IPS DF 6.9 (cell line): ENCODE measurements around the gene IL1RAPL1.

ENCODE experiments used
- DNase-seq: peaks from one replicate; pipeline ENCODE4 v3.0.0-alpha.2; 2013; ENCODE audit warnings: low read depth, low spot score
- H3K27ac ChIP-seq: one replicate; pipeline ENCODE4 v1.5.1; 2013; ENCODE audit warnings: low read length, control low read depth
- H3K27me3 ChIP-seq: 2 replicates; pipeline ENCODE4 v1.6.1; 2013; ENCODE audit warnings: mild to moderate bottlenecking, low read length; ENCODE audit not compliant: control insufficient read depth, insufficient read depth
- H3K36me3 ChIP-seq: 2 replicates; pipeline ENCODE4 v1.6.1; 2013; ENCODE audit warnings: low read length; ENCODE audit not compliant: control insufficient read depth, insufficient read depth
- H3K4me1 ChIP-seq: 2 replicates; pipeline ENCODE4 v1.6.1; 2013; ENCODE audit warnings: low read length; ENCODE audit not compliant: control insufficient read depth, insufficient read depth
- H3K4me3 ChIP-seq: 2 replicates; pipeline ENCODE4 v1.5.1; 2013; ENCODE audit warnings: mild to moderate bottlenecking, low read length
- H3K9me3 ChIP-seq: 2 replicates; pipeline ENCODE4 v1.6.1; 2013; ENCODE audit warnings: low read length, inconsistent platforms; ENCODE audit not compliant: control insufficient read depth, insufficient read depth
- WGBS: extraction: QIAGEN DNeasy Blood & Tissue Kit; methylation state at CpG from one replicate; pipeline ENCODE4 v1.1.7; 2013; ENCODE audit warnings: mixed read lengths, missing lambda C conversion rate; ENCODE audit not compliant: insufficient read length, insufficient coverage; 5-methylcytosine and 5-hydroxymethylcytosine counted together

The IL1RAPL1 gene

GRCh38 chrX:28910487-28910886 is 323.2 kb downstream of the IL1RAPL1 start:
- no peaks in the 10 kb centered on the region for H3K4me1 ChIP-seq
- no peak overlapping the region for H3K27ac ChIP-seq
- H3K27me3 ChIP-seq, result no peaks in the 10 kb centered on the region
- no peaks in the 10 kb centered on the region for H3K9me3 ChIP-seq
- H3K36me3 ChIP-seq, result no peaks in the 10 kb centered on the region
- WGBS, result no CpG with 5 or more reads among the region's 2 CpGs
- H3K4me3 ChIP-seq, result no peak overlapping the region
- DNase-seq, result no peak

DNA sequence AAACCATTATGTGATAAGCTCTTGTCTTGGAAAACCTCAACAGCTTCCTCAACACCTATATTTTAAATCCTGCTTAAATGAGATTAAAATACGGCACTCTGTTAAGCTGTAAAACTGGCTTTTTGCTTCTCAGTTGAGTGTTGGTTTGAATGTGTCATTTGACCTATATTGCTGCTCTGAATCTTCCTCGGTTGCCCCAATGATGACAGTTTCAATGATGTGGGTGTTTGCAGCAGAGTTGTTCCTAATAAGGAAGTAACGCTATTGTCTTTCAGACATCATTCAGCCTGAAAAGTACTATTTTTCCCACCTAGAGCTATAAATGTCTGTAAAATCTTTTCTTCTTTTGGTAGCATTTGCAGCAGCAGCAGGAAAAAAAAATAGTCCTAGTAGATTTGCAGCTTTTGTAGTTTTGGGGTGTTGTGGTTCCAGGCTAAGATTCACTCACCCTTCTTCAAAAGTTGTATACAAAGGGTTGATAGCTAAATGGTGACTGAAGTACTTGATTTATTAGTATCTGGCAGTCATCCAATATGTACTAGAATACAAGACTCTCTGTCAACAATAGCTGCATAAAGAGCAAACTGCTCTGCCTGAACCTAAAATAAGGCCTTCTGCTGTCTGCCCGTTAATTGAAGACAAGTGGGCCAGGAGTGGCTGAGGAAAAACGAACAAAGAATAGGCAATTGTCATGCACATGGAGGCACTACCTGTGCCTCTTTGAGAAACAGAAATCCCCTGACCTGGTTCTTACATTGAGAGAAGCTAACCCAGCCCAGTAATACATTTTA is 333.1 kb downstream of the IL1RAPL1 start:
- no peak overlapping the region for H3K27ac ChIP-seq

DNA sequence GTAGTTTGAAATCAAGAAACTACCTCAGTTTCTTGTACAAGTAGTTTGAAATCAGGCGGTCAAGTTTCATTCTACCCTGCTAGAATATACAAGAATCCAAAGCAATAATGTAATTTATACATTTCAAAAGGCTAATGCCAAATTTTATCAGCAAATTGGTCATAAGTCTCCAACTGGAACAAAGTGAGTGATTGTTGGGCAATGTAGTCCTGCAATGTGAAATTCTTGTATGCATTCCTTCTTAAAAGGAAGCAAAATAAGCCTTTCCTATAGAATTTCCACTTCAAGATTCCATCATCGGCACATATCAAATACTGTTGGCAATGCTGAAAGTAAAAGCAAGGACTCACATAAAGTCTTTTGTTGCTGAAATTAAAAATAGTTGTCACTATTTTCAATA is 334.9 kb downstream of the IL1RAPL1 start:
- Histone ChIP-seq H3K27me3 (no peaks in the 10 kb centered on the region), H3K4me3 (no peak overlapping the region), H3K27ac (no peak overlapping the region), H3K9me3 (no peaks in the 10 kb centered on the region), H3K36me3 (no peaks in the 10 kb centered on the region), H3K4me1 (no peaks in the 10 kb centered on the region)
- DNase-seq, result no peak
- WGBS, result no CpG with 5 or more reads among the region's 2 CpGs

More for the DNA sequence above, 333.1 kb downstream of the IL1RAPL1 start:
- no CpG with 5 or more reads among the region's 5 CpGs for WGBS
- Histone ChIP-seq H3K4me3 (no peak overlapping the region), H3K4me1 (no peaks in the 10 kb centered on the region), H3K36me3 (no peaks in the 10 kb centered on the region), H3K9me3 (no peaks in the 10 kb centered on the region), H3K27me3 (no peaks in the 10 kb centered on the region)
- no peak for DNase-seq

- Histone ChIP-seq H3K27ac (no peak overlapping the region), H3K4me3 (no peak overlapping the region), H3K4me1 (no peaks in the 10 kb centered on the region), H3K9me3 (no peaks in the 10 kb centered on the region), H3K36me3 (no peaks in the 10 kb centered on the region), H3K27me3 (no peaks in the 10 kb centered on the region)
- DNase-seq, result no peak
- no CpG with 5 or more reads among the region's 3 CpGs for WGBS
Observed at GRCh38 chrX:28946846-28947245, 359.6 kb downstream of the IL1RAPL1 start.

- WGBS, result no CpG with 5 or more reads among the region's 4 CpGs
- H3K36me3 ChIP-seq, result no peaks in the 10 kb centered on the region
Observed at GRCh38 chrX:28960063-28960462, 372.8 kb downstream of the IL1RAPL1 start.

DNA sequence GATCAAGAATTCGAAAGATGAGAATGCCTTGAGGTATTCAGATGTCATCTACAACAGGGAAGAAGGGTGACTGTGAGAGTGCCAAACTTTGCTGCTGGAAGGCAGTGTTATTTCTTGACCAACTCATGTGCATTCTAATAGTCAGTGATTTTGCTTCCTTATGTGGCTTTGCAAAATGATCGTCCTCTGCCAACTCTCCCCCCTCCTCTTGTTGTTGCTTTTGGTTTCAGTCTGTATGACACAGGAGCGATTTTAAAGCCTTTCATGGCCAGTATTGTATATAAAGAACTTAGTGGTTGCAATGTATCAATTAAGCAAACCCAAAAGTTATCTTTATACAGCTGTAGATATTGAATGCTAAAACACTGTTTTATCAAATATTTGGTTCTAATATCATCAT is 379.1 kb downstream of the IL1RAPL1 start:
- no peak overlapping the region for H3K4me3 ChIP-seq
- no CpG with 5 or more reads among the region's 3 CpGs for WGBS
- no peaks in the 10 kb centered on the region for H3K36me3 ChIP-seq
- H3K4me1 ChIP-seq, result no peaks in the 10 kb centered on the region
- DNase-seq, result no peak
- H3K27me3 ChIP-seq, result no peaks in the 10 kb centered on the region
- H3K9me3 ChIP-seq, result no peaks in the 10 kb centered on the region
- no peak overlapping the region for H3K27ac ChIP-seq

More at GRCh38 chrX:28960063-28960462, 372.8 kb downstream of the IL1RAPL1 start:
- Histone ChIP-seq H3K4me1 (no peaks in the 10 kb centered on the region), H3K27me3 (no peaks in the 10 kb centered on the region), H3K27ac (no peak overlapping the region), H3K9me3 (no peaks in the 10 kb centered on the region), H3K4me3 (no peak overlapping the region)
- no peak for DNase-seq

DNA sequence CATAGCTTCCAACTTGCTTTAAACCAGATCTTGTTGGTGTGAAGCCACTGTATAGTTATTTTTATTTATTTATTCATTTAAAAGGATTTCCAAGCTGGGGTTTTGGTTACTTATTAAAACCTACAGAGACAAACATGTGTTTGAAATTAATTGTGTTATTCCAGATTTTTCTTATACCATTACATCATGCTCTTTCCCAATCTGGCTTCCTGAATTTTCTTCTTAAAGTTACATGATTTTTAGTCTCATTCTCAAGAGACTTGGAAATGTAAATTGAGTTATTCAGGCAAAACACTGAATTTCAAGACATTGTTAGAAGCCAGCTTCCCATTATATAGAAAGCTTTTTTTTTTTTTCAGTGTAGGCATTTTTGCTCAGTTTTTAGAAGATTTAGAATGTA is 381.9 kb downstream of the IL1RAPL1 start:
- H3K36me3 ChIP-seq, result no peaks in the 10 kb centered on the region
- H3K27ac ChIP-seq, result no peak overlapping the region
- H3K4me3 ChIP-seq, result no peak overlapping the region
- no peaks in the 10 kb centered on the region for H3K9me3 ChIP-seq
- no peaks in the 10 kb centered on the region for H3K27me3 ChIP-seq
- DNase-seq, result no peak
- no peaks in the 10 kb centered on the region for H3K4me1 ChIP-seq

- WGBS, result no CpG with 5 or more reads among the region's 1 CpG
- H3K27me3 ChIP-seq, result no peaks in the 10 kb centered on the region
Observed at GRCh38 chrX:28979877-28980276, 392.6 kb downstream of the IL1RAPL1 start.

DNA sequence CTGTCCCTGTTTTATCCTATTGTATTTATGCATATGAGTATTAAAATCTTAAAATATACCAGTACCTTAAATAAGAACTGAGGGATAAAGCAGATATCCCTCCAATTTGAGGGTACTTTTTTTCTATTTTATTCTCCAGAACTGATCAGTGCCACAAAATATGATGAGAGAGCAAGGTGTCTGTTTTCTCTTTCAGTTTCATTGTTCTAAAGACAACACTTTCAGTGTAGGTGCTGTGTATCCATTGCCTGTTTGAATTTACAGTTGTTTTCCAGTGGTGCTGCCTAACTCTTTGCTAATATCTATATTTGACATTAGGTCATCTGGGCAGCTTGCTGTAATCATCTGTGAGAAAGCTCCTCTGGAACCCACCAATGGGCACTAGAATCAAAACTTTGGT is 394.7 kb downstream of the IL1RAPL1 start:
- H3K27me3 ChIP-seq, result no peaks in the 10 kb centered on the region

More at GRCh38 chrX:28979877-28980276, 392.6 kb downstream of the IL1RAPL1 start:
- Histone ChIP-seq H3K27ac (no peak overlapping the region), H3K36me3 (no peaks in the 10 kb centered on the region), H3K9me3 (no peaks in the 10 kb centered on the region), H3K4me3 (no peak overlapping the region), H3K4me1 (no peaks in the 10 kb centered on the region)
- DNase-seq, result no peak

GRCh38 chrX:28988246-28988645 is 401.0 kb downstream of the IL1RAPL1 start:
- no peak for DNase-seq
- no peaks in the 10 kb centered on the region for H3K36me3 ChIP-seq
- no peak overlapping the region for H3K4me3 ChIP-seq
- H3K27me3 ChIP-seq, result no peaks in the 10 kb centered on the region
- no peaks in the 10 kb centered on the region for H3K9me3 ChIP-seq
- H3K27ac ChIP-seq, result no peak overlapping the region
- WGBS, result no CpG with 5 or more reads among the region's 2 CpGs
- no peaks in the 10 kb centered on the region for H3K4me1 ChIP-seq

More for the DNA sequence above, 394.7 kb downstream of the IL1RAPL1 start:
- H3K9me3 ChIP-seq, result no peaks in the 10 kb centered on the region
- H3K4me3 ChIP-seq, result no peak overlapping the region
- no peak for DNase-seq
- no peak overlapping the region for H3K27ac ChIP-seq
- no peaks in the 10 kb centered on the region for H3K36me3 ChIP-seq
- no peaks in the 10 kb centered on the region for H3K4me1 ChIP-seq
